Right hindlimb (tissue), 1 donor: ENCODE results near the gene NOTCH3.

Experiments used
- DNase-seq: peaks from one replicate; pipeline ENCODE4 v3.0.0-alpha.2; 2018

Gene NOTCH3

DNA sequence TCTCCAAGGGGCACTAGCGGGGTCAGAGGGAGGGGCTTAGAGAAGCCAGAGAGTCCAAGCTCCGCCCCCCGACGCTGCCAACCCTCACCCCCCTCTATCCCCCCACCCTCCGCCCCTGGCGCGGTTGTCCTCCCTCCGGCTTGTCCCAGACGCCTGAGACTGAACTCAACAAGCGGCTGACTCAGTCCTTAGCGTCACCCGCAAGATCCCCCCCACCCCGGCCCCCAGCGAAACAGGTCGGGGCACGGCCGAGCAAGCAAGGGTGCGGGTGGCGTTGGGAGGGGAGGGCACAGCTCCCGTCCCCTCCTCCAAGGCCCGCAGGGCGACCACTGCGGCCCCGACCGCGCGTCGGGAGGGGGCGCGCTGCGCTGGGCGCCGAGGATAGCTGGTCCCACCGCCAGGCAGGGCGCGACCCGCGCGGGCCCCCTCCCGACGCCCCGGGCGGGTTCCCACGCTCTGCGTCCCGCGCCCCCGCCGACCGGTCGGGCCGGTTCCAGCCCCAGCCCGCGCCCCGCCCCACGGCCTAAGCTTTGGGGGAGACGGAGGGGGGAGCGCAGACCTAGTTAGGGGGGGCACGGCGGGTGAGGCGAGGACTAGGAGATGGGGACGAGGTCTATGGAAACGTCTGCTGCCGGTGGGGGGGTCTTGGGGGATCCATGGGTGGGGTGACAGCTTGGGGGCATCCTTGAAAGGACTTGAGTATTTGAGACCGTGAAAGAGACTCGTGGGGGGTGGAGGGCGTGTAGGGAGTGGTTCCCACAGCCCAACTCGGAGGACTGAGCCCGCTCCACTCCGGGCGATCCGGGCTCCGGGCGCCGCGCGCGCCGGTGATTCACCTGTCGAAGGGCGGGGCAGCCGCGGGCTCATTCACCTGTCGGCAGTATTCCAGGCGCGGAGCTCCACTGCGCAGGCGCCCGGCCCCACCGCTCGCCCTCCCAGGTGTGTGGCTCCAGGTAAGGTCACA is 5.1 kb downstream of the NOTCH3 start:
- peak; percentile 74 for DNase-seq

DNA sequence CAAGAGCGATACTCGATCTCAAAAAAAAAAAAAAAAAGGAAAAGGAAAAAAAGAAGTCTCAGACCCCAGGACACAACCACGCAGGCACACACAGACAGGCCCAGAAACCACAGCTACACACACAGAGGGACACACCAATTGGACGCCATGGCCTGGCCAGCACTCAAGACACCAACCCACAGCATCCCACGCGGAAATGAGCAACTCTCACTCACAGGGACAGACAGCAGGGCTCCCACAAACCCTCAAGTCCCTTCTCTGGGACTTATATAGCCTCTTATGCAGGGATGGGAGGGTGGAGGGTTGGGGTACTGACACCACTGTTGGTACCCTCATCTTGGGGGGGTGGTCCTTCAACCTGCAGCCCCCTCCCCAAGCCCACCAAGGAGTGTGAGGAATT is 5.9 kb downstream of the NOTCH3 start:
- peak; percentile 58 for DNase-seq

DNA sequence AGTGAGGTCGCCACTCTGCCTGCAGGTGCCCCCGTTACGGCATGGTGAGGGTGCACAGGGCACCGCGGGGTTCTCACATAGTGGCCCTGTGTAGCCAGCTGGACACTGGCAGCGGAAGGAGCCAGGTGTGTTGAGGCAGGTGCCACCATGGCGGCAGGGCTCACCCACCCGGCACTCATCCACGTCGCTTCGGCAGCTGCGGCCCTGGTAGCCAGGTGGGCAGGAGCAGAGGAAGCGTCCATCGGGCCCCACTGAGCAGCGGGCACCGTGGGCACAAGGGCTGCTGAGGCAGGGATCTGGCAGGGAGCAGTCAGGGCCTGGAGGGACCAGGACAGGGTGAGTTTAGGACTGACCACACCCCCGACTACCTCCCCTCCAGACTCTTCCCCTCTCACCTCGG is 8.8 kb downstream of the NOTCH3 start:
- DNase-seq = no peak

DNA sequence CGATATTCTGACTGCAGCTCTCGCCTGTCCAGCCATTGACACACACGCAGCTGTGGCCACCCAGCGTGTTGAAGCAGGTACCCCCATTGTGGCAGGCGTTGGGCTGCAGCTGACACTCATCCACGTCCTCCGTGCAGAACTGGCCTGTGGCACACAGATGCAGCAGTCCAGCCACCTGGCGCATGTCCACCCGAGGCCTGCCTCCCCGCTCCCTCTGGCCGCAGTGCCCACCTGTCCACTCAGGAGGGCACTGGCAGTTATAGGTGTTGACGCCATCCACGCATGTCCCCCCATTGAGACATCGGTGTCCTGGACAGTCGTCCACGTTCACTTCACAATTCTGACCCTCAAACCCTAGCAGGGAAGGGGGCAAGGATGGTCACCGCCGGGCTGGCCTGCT is 9.3 kb downstream of the NOTCH3 start:
- no peak for DNase-seq

DNA sequence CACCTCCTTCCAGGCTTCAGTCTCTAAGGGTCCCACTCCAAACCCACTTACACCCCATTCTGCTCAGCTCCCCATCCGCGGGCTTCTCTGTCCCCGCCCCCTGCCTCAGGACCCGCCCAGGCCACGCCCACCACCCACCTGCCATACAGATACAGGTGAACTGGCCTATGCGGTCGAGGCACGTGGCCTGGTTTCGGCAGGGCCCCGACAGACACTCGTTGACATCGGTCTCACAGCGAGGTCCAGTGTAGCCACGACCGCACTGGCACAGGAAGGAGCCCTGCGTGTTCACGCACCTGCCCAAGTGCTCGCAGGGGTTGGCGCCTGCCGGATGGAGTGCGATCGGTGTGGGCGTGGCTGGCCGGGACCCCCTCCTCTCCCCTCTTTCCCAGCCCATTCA is 11.9 kb downstream of the NOTCH3 start:
- DNase-seq = no peak

DNA sequence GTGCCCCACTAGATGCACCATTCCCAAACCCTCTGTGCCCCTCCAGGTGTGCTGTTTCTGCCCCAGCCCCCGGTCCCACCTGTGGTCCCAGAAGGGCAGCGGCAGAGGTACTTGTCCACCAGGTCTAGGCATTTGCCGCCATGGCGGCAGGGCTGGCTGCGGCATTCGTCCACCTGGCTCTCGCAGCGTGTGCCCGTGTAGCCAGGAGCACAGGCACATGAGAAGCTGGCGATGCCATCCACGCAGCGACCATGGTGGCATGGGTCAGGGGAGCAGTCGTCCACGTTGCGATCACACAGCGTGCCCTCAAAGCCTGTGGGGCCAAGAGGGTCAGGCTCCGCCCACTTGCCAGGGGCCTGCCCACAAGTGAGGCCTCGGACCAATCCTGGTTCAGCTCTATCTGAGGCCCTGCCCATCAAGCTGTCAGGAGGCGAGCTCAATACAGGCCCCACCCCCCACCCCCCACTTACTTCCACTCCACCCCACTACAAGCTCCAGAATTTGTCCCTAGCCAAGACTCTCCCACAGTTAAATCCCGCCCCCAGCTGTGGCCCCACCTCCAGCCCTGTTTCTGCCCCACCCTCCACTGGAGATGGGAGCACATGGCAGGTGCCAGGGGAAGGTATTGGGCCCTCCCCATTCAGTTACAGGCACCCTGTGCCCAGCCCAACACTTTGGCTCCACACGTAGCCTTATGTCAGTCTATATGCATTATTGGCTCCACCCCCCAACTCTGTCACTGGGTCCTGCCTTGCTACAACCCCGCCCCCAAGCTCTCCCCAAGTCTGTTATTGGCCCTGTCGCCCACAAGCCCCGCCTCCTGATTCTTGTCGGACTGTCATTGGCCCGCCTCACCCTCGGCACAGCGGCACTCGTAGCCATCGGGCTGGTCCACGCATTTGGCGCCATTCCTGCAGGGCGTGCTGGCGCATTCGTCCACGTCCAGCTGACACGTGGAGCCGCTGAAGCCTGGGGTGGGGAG is 13.5 kb downstream of the NOTCH3 start:
- DNase-seq = peak; percentile 34

DNA sequence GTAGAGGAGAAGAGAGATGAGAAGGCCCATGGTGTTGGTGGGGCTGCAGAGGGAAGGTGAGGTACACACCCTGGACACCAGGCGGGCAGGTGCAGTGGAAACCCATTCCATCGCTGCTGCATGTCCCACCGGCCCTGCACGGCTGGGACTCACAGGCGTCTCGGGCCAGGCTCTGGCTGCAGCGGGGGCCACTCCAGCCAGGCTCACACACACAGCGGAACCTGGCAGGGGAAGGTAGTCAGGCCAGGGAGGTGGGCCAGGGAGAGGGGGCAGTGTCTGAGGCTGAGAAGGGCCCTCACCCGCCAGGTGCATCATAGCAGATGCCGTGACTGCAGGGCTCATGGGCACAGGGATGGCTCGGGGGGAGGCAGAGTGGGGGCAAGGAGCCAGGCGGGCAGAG is 15.6 kb downstream of the NOTCH3 start:
- DNase-seq = no peak

DNA sequence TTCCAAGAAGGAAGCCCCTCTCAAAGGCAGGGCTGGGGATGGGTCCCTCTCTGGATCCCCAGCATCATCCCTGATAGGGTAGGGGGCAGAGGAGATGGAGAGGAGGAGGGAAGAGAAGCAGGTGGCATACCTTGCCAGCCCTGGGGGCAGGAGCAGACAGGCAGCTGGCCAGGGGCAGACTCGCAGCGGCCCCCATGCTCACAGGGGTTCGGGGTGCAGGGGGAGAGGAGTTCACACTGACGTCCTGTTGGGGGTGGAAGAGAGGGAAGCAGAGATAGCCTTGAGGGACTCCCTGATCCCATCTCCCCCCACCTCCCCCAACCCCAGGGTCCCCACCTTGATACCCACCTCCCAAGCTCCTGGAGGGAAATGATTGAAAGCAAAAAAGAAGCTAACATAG is 16.0 kb downstream of the NOTCH3 start:
- DNase-seq = no peak

DNA sequence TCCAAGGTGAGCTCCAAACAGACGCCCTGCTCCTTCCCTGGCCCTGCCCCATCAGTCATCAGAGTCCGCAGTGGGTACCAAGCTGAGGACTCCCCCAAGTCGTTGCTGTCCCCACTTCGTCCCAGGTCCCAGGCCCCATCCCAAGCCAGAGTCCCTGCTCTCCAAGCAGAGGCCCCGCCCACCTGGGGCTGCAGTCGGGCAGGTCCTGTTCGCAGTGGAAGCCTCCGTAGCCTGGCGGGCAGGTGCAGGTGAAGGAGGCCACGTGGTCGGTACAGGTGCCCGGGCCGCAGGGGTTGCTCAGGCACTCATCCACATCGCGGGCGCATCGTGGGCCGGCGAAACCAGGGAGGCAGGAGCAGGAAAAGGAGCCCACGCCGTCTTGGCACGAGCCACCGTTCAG is 19.4 kb downstream of the NOTCH3 start:
- DNase-seq = no peak

DNA sequence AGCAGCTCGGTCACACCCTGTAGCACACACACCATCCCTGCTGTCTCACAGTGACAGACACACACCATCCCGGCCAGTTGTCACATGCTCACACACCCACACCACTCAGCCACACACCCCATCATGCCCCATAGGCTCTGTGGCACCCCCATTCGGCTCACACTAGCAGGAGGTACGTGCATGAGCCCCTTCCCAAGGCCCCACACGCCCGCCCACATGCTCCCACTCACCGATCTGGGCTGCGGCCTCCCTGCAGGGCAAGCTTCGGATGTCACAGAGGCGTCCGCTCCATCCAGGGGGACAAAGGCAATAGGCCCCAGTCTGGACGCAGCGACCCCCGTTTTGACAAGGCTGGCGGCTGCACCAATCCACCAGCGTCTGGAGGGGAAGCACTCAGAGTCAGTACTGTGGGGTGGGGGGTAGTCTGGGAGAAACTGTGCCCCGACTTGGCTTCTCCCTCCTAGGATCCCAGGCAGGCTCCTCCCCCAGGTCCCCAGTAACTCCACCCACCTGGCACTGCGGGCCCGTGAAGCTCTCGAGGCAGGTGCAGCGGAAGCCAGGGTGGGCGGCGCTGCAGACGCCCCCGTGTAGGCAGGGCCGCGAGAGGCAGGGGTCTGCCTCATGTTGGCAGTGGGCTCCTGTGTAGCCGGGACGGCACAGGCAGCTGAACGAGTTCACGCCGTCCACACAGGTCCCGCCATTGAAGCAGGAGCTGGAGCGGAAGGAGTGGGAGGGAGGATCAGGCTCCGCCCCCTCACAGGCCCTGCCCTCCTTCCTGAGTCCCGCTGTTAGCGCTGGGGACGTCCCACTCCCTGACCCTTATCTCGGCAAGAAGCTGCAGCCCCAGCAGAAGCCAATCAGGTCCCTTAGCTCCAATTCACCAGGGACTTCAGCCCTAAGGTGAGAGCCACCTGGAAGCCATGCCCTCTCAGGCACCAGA is 20.1 kb downstream of the NOTCH3 start:
- DNase-seq = peak; percentile 29

DNA sequence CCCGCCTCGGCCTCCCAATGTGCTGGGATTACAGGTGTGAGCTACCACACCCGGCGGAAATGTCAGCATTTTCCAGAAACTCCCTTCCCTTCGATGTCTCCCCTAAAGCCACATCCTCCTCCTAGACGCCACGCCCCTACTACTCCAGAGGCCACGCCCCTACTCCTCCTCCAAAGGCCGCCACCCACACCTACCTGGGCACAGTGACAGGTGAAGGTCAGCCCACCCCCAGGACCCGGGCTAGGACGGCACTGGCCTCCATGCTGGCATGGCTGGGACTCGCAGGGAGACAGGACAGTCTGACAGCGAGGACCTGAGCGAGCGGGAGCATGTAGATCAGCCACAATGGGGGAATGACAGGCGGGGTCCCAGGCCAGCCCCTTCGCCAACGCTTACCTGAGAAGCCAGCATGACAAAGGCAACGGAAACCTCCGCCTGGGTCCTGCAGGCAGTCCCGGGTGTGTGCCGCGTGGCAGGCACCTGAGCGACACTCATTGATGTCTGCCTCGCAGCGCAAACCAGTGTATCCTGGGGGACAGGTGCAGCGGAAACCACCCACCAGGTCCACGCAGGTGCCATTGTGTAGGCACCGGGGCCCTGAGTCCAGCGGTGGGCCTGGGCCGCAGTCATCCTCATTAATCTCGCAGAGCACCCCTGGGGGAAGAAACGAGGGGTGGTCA is 22.0 kb downstream of the NOTCH3 start:
- peak; percentile 30 for DNase-seq

DNA sequence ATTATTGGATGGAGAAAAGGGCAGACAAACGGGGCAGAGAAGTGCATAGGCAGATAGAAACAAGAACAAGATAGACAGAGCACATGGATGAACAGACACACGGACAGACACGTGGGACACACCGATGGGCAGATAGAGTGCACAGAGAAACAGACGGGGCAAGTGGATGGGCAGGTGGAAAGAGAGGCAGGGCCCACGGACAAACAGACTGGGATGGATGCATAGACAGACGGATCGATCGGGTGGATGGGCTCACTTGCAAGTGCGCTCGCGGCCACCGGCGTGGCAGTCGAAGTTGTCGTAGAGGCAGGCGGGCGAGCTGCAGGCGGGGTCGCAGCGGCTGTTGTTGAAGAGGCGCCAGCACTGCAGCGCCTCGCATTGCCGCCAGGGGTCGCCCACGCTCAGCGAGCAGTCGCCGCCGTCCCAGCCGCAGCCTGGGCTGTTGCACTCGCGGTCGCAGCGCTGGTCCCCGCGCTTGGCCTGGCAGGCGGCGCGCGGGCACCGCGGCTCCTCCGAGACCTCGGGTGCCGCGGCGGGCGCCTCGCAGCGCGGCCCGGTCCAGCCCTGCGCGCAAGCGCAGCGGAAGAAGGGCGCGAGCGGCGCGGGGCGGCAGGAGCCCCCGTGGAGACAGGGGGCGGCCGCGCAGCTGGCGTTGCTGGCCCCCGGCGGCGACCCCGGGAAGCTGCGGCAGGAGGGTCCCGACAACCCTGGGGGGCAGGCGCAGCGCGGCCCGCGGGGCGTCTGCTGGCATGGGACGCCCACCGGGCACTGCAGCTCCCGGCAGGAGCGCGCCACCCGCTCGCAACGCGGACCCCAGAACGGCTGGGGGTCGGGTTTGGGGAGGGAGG is 23.3 kb downstream of the NOTCH3 start:
- DNase-seq = peak; percentile 88

DNA sequence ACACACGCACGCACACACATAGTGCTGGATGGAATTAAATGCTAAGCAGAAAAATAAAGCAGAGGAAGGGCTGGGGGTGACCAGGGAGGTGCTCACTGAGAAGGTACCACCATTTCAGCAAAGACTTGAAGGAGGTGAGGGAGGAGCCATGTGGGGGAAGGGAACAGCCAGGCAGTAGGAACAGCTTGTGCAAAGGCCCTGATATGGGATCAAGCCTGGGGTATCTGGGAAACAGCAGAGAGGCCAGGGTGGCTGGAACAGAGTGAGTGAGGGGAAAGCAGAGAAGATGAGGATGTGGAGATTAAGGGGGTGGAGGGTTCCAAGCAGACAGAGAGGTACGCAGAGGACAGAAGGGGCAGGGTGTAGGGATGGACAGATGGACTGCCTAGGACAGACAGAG is 25.2 kb downstream of the NOTCH3 start:
- DNase-seq = no peak

DNA sequence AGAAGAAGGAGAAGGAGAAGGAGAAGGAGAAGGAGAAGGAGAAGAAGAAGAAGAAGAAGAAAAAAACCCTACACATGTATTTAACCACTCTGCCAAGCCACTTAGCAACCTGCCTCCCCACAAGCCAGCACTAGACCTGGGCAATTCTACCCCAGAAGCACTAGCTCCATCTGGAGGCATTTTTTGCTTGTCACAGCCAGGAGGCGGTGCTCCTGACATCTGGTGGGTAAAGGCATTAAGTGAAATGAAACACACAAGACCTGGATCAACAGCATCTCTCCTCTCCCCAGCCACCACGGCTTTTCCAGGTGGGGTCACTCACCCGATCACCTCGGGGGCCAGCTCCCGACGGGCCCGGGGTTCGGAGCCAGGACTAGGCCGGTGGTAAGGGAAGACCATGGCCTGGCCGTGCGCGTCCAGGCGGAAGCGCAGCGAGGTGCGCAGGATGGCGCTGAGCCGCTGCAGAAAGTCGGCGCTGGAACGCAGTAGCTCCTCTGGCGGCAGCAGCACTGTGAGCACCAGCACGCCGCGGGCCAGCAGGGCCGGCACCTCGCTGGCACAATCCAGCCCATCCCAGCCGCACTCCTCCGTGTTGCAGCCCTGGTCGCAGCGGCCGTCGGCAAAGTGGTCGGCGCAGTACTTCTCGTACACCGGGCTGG is 26.9 kb downstream of the NOTCH3 start:
- DNase-seq = no peak

DNA sequence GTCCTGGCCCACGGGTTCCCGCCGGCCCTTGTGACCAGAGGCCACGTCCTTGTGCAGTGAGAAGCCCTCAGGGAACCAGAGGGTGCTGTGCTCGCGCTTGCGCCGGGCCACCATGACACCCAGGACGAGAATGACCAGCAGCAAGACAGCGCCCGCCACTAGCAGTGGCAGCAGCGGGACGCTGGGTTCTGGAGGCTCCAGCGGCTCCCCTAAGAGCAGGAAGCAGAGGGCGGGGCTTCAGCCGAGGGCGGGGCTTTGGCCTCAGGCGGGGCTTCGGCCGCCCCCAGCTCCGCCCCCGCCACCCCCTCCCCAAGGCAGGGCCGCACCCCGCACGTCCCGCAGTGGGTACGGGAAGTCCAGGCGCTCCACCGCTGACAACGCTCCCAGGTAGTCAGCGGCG is 30.4 kb downstream of the NOTCH3 start:
- no peak for DNase-seq

DNA sequence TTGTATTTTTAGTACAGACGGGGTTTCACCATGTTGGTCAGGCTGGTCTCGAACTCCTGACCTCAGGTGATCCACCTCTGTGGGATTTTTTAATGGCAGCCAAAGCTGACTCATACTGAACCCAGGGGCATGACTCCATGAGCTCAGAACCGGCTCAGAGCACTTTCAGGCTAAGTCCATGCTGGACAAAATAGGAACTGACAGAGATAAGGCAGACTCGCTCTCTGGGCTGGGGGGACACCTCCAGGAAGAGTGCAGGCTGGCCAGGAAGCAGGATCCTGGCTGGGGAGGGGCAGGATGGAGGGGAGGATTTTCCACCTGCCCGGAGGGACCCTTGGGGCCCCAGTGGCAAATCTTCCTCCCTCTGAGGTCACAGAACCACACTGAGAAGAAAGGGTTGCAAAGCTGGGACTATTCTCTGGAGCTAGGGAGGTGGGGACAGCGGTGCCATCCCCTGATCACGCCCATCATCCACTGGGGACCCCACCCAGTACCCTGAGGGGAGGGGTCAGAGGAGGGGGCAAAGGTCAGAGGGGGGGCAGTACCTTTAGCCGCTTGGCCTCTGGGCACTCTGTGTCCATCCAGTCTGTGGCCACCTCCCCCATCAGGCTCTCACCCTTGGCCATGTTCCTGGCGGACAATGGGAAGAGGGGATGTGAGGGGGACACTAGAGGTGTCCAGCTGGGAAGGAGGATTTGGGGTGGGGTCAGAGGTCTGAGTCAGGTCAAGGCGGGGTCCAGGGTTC is 31.1 kb downstream of the NOTCH3 start:
- no peak for DNase-seq

DNA sequence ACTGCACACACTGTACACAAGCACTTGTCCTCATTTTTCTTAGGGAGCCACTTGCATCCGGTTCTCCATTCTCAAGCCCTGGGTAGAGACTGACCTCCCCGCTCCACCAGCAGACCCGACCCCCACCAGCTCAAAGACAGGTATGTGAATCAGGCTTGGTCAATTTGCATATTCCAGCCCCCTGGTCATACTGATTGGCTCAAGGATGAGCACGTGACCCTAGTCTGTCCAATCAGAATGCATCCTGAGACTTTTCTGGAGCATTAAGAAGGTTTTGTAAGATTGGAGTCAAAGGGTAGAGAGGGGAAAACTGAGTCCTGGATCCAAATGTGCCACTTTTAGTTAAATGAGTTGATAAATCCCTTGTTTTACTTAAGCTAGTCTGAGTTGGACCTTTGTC is 34.1 kb downstream of the NOTCH3 start:
- DNase-seq = no peak

DNA sequence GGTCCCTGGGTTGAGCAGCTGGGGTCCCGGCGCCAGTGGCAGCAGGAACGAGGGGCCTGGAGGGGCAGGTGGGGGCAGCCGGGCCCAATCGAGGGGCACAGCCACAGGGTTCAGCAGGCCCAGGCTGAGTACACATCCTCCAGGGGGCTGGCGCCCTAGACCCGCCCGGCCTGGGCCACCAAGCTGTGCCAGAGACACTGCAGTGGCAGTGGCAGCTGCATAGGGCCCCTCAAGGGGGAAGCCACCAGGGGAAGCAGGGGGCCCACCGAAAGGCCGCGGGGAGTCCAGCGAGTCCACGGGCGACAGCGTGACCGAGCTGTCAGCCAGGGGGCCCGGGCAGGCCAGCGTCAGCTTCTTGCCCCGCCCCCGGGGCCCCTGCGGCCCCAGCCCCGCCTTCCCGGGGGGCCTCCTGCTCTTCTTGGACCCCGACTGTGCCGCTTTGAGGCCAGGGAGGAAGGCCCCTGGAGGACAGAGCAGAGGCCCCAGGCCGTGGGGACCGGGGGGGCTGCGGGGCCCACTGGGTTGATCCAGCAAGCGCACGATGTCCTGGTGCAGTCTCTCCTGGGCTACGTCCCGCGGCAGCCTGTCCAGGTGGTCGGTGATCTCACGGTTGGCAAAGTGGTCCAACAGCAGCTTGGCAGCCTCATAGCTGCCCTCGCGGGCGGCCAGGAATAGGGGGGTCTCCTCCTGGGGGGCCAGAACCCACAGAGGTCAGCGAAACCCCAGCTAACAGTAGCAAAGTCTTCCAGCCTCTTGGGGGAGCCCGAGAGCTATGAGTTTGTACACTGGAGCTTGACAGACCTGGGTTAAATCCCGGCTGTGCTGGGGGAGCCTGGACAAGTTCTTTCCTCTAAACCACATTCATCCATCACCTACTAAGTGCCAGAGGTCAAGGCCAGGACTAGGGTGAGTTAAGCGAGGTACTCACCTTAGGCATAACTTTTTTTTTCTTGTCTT is 39.5 kb downstream of the NOTCH3 start:
- DNase-seq = no peak
